22Rv1 (cell line): Measurements from ENCODE around the gene MAGI2.
A peak's percentile ranks its signal among the peaks of the same experiment; 100 is the strongest.
"Not testable (repeated sequence)": the region's sequence is repeated elsewhere in the genome, so short reads cannot be mapped to it uniquely, and the experiment has no call there.

ENCODE experiments used
- H3K27ac ChIP-seq: fragments of 450-650 bp; 2 replicates; pipeline ENCODE4 v1.5.1; 2017
- CTCF ChIP-seq: fragments of 450-650 bp; IDR thresholded peaks from 2 replicates; pipeline ENCODE4 v1.5.1; 2017; ENCODE audit warnings: mild to moderate bottlenecking
- ZFX ChIP-seq: fragments of 450-650 bp; IDR thresholded peaks from 2 replicates; pipeline ENCODE4 v1.6.1; 2017; ENCODE audit warnings: antibody characterized with exemption, borderline replicate concordance

The MAGI2 gene

DNA sequence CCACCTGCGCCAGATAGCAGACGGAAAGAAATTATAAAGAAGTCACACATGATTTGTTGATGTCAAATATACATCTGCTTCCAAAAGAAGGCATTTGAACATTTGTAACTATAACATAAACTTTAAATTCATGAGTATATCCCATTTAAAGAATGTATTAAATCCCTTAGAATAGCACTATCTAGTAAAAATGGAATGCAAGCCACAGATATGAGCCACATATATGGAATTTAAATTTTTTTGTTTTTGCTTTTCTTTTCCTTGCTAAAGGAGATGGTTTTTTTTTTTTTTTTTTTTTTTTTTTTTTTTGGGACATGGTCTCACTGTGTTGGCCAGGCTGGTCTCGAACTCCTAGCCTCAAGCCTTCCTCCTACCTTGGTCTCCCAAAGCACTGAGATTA lies 924.1 kb downstream of the MAGI2 start:
- no peak for TF ChIP-seq ZFX
- TF ChIP-seq CTCF, result no peak
- H3K27ac ChIP-seq, result no peak overlapping the region

DNA sequence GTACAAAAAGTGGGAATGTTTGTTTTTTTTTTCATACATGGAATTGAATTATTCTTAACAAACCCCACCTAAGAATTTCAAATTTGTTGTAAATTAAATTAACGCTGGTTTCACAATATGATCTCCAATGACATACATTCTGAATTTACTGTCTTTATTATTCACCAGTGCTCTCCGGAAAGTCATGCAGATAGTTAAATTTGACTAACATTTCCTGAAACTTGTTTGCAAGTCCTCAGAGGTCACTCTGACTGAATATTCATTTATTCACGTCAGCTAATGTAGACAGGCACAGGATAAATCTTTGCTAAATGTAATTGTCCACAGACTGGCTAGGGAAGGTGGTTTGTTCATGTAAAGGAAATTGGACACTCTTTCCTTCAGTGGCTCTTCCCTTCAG lies 924.5 kb downstream of the MAGI2 start:
- TF ChIP-seq ZFX (no peak), CTCF (no peak)
- no peak overlapping the region for H3K27ac ChIP-seq

- TF ChIP-seq ZFX (no peak), CTCF (no peak)
- H3K27ac ChIP-seq, result no peak overlapping the region
Observed at GRCh38 chr7:78523930-78524329, 929.5 kb downstream of the MAGI2 start.

- no peak overlapping the region for H3K27ac ChIP-seq
- TF ChIP-seq CTCF, result no peak
- no peak for TF ChIP-seq ZFX
Observed at GRCh38 chr7:78521961-78522360, 931.5 kb downstream of the MAGI2 start.

GRCh38 chr7:78516450-78516849 lies 937.0 kb downstream of the MAGI2 start:
- TF ChIP-seq ZFX (no peak), CTCF (no peak)
- H3K27ac ChIP-seq, result no peak overlapping the region

- no peak overlapping the region for H3K27ac ChIP-seq
- no peak for TF ChIP-seq CTCF
Observed at GRCh38 chr7:78514634-78515033, 938.8 kb downstream of the MAGI2 start.

- TF ChIP-seq CTCF (peak; percentile 96), ZFX (no peak)
- no peak overlapping the region for H3K27ac ChIP-seq
Observed at GRCh38 chr7:78510580-78511188, 942.8 kb downstream of the MAGI2 start.

- H3K27ac ChIP-seq, result not testable (repeated sequence)
Observed at GRCh38 chr7:78503301-78503700, 950.2 kb downstream of the MAGI2 start.
